Measurements from ENCODE around the gene NUP35.

The NUP35 gene, protein sequence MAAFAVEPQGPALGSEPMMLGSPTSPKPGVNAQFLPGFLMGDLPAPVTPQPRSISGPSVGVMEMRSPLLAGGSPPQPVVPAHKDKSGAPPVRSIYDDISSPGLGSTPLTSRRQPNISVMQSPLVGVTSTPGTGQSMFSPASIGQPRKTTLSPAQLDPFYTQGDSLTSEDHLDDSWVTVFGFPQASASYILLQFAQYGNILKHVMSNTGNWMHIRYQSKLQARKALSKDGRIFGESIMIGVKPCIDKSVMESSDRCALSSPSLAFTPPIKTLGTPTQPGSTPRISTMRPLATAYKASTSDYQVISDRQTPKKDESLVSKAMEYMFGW

DNA sequence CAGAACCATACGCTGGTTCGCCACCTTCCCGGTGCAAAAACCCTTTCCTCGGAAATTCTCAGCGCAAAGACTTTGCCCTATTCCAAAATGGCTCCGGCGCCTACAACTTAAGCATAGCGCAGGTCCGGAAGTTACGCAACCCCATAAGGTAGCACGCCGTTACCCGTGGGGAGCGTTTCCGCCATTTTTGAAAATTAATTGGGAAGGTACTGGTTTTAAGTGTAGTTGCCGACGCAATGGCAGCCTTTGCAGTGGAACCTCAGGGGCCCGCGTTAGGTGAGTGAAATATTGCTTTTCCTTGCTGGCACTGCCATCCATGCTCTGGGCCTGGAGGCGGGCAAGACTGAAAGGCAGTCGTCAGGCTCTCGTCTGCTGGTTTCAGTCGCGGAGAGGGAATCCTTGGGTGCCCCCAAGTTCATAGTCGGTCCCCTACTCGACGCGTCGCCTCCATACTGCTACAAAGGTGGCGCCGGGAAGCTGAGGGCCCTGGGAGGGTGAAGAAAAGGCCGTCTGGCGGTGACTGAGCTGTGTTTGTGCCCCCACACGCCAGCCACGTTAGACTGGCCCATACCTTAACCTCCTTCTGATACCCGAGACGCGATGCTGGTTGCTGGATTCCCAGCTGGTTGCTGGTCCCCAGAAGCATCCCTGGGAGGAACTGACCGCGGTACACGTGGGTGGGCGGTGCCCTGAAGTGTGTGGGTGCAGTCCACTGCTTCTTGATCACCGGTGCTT is at the start of gene NUP35:
TSS of gene NUP35 (plus strand) at position 222 of the 735 bp plus-strand sequence. CDS start at position 237, 15 bp downstream.
- peak; percentile 75 for DNase-seq (ENCODE audit: low read depth, low spot score)

DNA sequence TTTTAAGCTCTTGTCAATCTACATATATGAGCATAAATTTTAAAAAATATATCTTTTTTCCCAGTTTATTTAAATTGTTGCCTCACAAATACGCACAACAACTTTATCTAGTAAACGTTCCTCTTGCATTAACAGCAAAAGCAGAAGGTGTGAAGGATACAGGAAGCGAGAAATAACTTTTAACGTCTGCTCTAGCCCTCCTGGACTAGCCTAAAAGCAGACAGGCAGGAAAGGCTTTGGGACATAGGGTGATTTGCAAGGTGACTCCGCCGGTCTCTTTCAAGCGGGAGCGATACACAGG is 46.1 kb upstream of the NUP35 start:
- peak; percentile 60 for DNase-seq (ENCODE audit: low read depth, low spot score)

DNA sequence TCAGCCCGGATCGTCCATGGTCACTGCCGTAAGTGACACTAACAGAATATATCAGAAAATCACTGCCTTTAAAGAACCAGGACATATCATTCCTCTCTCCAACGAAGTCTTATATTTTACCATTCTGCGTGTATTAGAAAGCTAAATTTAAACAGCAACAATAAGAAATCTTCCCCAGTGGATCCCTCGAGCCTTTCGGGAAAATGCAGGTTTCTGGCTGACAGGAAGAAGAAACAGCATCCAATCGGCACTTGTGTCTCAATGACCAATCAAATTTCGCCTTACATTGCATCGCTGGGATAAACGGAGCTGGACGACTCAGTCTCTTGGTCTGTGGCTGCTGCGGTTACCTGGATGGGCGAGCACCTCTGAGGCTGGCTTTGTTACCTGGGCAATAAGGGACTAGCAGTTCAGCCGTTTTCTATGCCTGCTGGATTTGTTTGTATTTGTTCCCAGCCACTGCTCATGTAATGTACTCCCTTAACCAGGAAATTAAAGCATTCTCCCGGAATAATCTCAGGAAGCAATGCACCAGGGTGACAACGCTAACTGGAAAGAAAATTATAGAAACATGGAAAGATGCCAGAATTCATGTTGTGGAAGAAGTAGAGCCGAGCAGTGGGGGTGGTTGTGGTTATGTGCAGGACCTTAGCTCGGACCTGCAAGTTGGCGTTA is 45.6 kb upstream of the NUP35 start, which contains the start of gene DUSP19:
TSS of gene DUSP19 (plus strand) at position 284 of the 675 bp plus-strand sequence. CDS start at position 471, 187 bp downstream.
- peak; percentile 95 for DNase-seq (ENCODE audit: low read depth, low spot score)

DNA sequence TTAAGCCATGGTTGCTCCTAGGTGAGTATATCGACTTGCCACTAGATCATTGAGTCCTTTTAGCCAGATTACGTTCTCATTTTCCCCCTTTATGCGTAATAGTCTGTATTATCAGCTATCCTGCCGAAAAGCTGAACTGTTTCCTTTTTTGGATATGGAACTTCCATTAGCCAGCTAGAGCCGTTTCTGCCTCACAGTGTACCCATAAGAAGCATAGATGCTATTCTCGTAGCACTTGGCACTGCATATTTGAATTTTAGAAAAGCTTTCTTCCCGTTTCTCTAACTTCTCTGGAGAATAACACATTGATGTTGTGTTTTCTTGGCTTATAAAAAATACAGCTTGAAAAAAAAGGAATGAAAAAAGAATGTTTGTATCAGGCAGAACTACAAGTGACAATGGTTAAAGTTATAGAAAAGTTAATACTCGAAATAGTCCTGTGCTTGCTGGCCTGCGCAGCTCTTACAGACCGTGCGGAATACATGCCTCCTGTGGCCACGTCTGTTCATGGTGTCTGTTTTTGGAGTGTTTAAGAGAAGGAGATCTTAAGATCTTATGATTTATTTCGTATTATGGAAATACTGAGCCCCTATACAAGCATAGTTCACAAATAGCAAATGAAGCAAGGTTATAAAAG is 45.0 kb upstream of the NUP35 start:
- DNase-seq (ENCODE audit: low read depth, low spot score), result no peak

DNA sequence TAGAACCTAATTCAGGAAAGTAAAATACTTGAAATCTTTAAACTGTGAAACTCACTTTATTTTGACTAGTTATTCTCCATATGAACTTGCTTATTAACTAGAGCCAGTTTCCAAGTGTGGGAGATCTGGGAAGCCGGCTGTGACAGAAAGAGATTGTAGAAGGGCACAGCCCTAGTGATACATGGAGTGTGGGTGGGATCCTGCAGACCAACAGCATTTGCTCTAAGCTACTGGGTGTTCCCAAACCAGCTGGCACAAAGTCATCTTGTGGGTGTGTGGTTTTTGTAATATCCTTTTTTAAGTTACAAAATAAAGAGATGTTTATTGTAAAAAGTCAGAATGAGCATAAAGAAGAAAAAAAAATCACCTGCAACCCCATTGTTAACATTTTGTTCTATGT is 42.3 kb upstream of the NUP35 start:
- DNase-seq (ENCODE audit: low read depth, low spot score), result no peak

DNA sequence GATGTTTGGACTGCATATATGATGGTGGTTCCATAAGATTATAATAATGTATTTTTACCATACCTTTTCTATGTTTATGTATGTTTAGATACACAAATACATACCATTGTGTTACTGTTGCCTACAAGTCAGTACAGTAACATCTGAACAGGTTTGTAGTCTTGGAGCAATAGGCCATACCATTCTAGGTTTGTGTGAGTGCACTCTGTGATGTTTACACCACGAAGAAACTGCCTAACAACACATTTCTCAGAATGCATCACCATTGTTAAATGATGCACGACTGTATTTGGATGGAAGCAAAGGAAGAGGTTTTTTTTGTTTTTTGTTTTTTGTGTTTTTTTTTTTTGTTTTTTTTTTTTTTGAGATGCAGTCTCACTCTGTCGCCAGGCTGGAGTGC is 36.2 kb upstream of the NUP35 start:
- no peak for DNase-seq (ENCODE audit: low read depth, low spot score)

DNA sequence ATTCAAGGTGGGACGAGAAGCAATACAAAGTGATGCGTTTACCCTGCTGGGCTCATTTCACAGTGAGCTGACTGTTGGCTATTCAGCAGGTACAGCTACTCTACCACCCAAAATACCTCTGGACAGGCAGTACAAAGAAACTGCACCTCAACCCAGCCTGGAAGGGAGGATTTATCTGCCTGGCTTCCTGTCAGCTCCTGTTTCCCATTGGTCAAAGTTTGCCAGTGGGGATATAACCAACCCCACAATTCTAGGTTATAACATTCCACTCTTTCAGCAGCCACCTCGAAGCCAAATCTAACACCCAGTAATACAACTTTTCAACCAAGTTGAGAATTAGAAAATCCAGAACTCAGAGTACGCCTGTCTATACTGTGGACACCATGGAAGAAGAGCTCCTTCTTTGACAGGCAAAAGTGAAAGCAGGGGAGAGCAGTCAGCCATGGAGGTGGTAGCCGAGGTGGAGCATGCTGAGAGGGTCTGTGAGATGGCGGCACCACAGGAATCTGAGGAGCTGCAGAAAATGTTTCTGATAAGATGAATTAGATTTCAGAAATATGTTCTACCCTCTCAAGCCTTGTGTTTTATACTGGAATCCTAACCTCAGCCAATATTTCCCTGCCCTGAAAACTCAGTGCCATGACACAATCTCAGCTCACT is 34.9 kb upstream of the NUP35 start:
- DNase-seq (ENCODE audit: low read depth, low spot score), result no peak

DNA sequence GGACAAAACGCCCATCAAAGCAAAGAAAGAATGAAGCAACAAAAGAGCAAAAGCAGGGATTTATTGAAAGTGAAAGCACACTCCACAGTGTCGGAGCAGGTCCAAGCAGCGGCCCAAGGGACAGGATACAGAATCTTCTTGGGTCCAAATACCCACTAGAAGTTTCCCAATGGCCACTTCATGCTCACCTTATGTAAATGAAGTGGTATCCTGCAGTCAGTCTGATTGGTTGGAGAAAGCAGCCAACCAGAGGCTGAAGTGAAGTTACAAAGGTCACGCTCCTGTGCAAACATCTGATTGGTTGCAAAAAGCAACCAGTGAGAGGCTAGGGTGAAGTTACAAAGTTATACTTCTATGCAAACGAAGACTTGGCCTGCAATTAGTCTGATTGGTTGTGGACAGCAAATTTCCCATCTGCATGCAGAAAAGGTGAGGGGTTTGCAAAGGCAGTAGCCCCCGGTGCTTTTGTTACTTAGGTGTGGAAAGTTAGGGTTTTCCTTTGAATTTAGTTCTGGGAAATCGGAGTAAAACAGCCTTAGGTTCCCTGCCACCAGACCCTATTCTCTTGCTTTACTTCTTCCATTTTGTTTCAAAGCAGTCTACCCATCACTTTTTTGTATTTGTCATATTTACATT is 32.8 kb upstream of the NUP35 start:
- DNase-seq (ENCODE audit: low read depth, low spot score), result no peak

DNA sequence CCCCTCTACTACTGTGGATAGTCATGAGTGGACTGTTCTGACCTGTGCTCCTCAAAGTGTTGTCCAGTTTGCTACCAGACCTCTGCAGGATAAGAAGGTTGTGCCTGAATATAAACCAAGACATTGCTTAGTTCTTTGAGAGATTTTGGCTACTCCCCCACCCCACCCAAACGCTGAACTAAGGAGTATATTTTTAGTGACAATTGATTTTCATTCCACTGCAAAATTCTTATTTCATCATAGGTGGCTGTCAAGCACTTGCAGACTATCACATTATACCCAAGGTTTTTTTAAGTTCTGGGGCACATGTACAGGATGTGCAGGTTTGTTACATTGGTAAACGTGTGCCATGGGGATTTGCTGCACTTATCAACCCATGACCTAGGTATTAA is 32.3 kb upstream of the NUP35 start:
- DNase-seq (ENCODE audit: low read depth, low spot score), result no peak

DNA sequence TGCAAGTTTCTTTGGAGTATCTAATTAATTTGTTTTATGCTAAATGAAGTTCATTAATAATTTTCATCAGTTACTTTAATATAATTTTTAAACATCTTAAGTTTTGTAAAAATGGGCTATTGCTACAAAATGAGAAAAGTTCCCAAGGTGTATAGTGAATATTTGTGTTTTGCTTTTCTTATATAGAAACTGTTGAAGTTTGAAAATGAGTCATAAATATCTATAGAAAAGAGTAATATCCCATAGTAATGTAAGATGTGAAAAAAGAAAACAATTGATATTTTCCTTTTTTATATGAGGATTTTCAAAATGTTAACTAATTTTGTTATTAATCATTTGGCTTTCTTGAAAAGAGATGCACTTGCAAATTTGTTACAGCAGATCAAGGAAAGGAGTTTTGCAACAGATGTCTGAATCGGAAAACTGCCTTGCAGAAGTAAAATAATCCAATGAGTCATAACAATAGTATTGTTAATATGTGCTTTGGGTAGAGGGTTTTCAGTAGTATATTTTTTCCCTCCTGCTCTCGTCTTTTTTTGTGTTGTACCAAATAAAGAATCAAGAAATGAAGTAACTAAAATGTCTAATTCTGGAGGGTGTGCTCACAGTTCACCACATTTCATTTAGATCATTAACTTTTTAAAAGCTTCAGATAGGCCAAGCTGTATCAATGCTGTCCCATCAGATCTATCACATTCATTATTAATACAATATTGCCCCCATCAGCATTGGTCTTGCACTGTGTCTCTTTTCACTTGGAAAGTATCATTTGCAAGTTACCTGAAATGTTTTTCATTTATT is 30.2 kb upstream of the NUP35 start:
- no peak for DNase-seq (ENCODE audit: low read depth, low spot score)

DNA sequence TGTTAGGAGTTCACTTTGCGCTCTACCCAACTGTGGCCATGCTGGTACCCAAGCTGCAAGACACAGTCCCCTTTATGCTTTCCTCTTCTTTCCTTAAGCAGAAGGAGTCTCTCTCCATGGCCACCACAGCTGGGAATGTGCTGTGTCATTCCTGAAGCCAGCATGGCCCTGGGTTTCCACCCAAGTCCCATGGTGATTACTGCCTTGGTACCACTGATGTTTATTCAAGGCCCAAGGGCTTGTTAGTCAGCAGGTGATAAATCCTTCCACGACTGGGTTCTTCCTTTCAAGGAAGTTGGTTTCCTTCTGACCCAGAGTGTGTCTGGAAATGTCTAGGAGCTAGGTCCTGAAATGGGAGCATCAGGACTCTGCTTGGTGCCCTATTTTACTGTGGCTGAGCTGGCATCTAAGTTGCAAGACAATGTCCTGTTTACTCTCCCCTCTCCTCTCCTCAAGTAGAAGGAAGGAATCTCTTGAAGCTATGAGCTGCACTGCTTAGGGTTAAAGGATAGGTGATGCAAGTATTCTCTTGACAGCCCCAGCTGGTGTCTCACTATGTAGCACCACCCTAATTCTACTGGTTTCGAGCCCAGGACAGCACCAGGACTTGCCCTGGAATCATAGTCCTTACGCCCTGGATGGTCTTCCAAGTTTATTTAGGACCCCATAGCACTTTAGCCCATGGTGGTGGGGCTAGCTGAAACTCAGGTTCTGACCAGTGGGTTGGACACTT is 18.7 kb upstream of the NUP35 start:
- no peak for DNase-seq (ENCODE audit: low read depth, low spot score)

DNA sequence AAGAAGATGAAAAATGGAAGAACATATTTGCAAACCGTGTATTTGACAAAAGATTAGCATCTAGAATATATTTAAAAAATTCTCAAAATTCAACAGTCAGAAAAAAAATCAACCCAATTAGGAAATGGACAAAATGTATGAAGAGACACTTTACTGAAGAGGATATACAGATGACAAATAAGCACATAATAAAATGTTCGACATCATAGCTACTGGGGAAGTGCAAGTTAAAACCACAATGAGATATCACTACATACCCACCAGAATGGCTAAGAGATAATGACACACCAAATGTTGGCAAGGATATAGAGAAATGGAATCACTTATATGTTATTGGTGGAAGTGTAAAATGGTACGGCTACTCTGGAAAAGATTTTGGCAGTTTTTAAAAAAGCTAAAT is 11.7 kb upstream of the NUP35 start:
- DNase-seq (ENCODE audit: low read depth, low spot score), result no peak

DNA sequence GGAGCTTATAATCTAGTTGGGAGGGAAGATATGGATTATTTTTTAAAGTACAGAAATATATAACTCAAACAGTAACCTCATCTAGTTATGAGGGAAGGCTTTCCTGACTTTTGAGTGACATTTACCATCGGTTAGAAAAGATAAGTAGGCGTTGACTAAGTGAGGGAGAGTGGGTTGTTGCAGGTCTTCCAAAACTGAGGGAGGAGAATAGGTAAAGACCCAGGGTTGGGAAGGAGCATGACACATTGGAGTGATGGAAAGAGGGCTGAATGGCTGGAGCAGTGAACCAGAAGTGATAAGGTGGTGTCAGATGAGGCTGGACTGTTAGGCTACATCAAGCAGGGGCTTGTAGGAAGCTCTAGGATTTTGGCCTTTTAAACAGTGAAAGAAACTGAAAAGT is 10.6 kb upstream of the NUP35 start:
- DNase-seq (ENCODE audit: low read depth, low spot score), result no peak

DNA sequence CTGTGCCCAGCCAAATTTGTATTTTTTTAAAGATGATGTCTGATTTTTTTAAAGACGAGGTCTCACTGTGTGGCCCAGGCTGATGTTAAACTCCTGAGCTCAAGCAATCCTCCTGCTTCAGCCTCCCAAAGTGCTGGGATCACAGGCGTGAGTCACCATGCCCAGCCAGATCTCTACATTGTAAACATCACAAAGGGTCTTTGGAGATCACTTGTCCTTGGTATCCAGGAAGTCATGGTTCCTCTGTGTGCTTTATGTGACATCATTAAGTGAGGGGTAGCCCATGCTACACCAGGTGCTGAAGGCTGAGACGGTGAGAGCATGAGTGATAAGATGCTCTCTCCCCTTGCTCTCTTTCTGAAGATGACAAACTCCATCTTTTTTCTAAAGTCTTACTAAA is 7.0 kb upstream of the NUP35 start:
- no peak for DNase-seq (ENCODE audit: low read depth, low spot score)

DNA sequence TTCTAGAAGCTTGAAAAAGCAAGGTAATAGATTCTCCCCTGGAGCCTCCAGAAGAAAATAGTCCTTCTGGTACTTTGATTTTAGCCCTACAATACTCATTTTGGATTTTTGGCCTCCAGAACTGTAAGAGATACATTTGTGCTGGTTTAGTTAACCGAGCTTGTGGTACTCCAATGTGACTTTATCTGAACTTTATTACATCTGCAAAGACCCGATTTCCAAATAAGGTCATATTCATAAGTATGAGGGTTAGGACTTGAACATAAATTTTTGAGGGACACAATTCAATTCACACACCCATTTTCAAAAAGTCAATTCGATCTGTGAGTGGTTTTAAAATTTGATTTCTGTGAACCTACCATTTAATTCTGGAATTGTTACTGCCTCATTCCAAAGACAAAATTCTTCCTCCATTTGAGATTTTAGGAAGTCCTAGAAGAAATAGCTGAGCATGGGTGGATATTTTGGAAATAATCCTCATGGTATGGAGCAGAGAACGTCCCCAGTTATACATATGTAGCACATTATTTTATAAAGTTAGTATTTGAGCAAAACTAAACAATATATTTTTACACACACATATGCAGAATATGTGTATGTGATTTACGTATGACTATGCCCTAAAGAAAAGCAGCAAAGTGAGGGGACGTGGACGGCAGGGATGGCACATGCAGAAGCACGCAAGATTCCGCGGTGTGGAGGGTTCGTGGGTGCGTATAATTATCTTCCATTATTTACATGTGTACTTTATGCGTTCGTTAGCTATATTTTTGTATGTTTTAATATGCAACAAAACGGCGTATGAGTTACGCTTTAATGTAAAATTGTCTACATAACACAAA is 905 bp upstream of the NUP35 start:
- DNase-seq (ENCODE audit: low read depth, low spot score), result no peak

DNA sequence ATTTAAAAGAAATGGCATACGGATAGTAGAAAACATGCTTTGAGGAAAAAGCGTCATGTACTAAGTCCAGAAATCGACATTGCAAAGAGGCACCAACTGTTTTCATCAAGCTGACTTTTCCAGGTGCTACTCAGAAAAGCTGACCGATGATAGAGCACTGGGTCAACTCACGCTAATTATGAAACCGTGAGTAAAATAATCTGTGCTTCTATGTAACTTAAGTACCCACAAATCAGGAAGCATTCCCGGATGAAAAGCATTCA is 353 bp upstream of the NUP35 start:
- no peak for DNase-seq (ENCODE audit: low read depth, low spot score)

DNA sequence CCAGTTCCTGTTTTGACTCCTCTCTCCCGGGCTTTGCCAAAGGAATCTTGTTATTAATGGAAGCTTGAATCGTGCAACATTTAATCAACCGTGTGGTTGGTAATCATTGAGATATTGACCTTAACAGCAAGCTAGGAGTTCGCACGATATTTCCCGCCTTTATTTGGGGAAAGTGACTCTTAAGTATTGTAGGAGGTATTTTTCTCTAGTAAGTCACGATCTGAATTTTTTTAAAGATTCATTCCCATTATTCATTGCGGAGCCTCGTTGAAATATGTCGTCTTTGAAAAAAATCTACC is 663 bp downstream of the NUP35 start:
- DNase-seq (ENCODE audit: low read depth, low spot score), result no peak

DNA sequence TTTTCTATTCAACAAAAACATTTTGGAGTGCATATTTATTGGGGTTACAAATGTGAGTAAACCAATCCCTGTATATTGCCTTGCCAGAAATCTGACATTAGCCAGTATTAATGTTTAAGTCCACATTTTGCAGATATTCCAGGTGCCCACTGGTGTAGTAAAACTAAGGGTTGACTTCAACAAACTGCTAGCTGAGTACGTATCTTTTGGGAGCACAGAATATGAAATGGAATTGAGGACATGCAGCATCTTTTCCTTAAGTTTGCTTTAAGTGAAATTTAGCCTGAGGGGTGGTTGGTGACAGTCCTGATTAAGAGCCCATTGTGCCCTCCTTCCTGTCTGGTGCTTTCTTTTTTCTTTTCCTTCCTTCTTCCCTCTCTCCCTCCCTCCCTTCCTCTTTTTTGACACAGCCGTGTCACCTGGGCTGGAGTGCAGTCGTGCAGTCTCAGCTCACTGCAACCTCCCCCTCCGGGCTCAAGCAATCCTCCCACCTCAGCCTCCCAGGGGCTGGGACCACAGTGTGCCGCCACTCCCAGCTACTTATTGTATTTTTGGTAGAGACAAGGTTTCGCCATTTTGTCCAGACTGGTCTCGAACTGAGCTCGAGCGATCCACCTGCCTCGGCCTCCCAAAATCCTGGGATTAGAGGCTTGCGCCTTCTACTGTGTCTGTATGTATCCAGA is 1.6 kb downstream of the NUP35 start:
- DNase-seq (ENCODE audit: low read depth, low spot score), result no peak

DNA sequence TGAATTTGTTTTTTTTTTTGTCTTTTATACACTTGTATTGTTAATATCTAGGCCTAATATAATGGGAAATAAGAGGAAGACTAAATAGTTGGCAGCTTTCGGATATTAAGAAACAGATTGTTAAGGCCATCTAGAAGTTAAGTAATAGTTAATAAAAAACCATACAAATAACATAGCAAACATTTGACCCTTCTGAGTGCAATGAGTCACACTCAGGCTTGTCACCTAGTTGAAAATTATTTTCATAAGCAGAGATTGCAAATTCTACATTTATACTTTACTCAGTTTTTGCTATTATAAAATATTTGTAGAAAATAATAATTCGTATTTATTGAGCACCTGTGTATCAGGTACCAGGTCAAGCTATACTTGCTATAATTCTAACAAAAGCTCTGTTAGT is 2.4 kb downstream of the NUP35 start:
- DNase-seq (ENCODE audit: low read depth, low spot score), result no peak
